CD8-positive, alpha-beta memory T cell (primary cell): ENCODE data around the gene GET4. TPM values are rescaled to one million over a fixed set of nuclear protein-coding genes. Genes with fewer than 3 reads are reported as not detected.
"Not testable (repeated sequence)": the region's sequence is repeated elsewhere in the genome, so short reads cannot be mapped to it uniquely, and the experiment has no call there.

Experiments used
- CTCF ChIA-PET: fragments of 350-600 bp; sonication (Branson Sonifier 250); formaldehyde crosslinking; loops from one replicate; lab custom pipeline; 2021; ENCODE audit warnings: antibody characterized with exemption; lab: Charles Lee
- POLR2A ChIA-PET: fragments of 350-600 bp; sonication (Branson Sonifier 250); formaldehyde crosslinking; loops from one replicate; lab custom pipeline; 2021; ENCODE audit warnings: antibody characterized with exemption; lab: Charles Lee
- DNase-seq, 5 donors: peaks; one replicate each; pipeline versions ENCODE4 v3.0.0 to v3.0.0-alpha.2; 2020 to 2022; ENCODE audit warnings: mixed read lengths in 1 of 5
- H3K27ac ChIP-seq: one replicate; pipeline ENCODE4 v1.7.0; 2013; ENCODE audit warnings: low read depth, mild to moderate bottlenecking, low read length, moderate library complexity
- H3K27me3 ChIP-seq: 2 replicates; pipeline ENCODE4 v1.7.0; 2013; ENCODE audit warnings: low read length, mild to moderate bottlenecking; ENCODE audit not compliant: insufficient read depth, poor library complexity, severe bottlenecking
- H3K36me3 ChIP-seq: 2 replicates; pipeline ENCODE4 v1.7.0; 2013; ENCODE audit warnings: mild to moderate bottlenecking, low read length, moderate library complexity; ENCODE audit not compliant: insufficient read depth
- H3K4me1 ChIP-seq: 2 replicates; pipeline ENCODE4 v1.7.0; 2013; ENCODE audit warnings: mild to moderate bottlenecking, low read length, moderate library complexity; ENCODE audit not compliant: insufficient read depth
- H3K4me3 ChIP-seq: 2 replicates; pipeline ENCODE4 v1.7.0; 2013; ENCODE audit warnings: mild to moderate bottlenecking, low read length
- H3K9me3 ChIP-seq: 2 replicates; pipeline ENCODE4 v1.7.0; 2013; ENCODE audit warnings: mild to moderate bottlenecking, low read length
- H3K27ac Mint-ChIP-seq, 8 donors: one replicate each; pipeline ENCODE4 v1.8.0; 2020 to 2021; ENCODE audit warnings: mixed read lengths in 8 of 8, mild to moderate bottlenecking in 6 of 8, inconsistent platforms in 3 of 8, moderate library complexity in 3 of 8
- H3K27me3 Mint-ChIP-seq, 2 donors: one replicate each; pipeline ENCODE4 v1.8.0; 2020 to 2021; ENCODE audit warnings: mixed read lengths in 2 of 2, mild to moderate bottlenecking in 1 of 2, moderate library complexity in 1 of 2
- H3K36me3 Mint-ChIP-seq, 3 donors: one replicate each; pipeline ENCODE4 v1.8.0; 2020 to 2021; ENCODE audit warnings: mixed read lengths in 3 of 3, inconsistent platforms in 1 of 3, mild to moderate bottlenecking in 1 of 3
- H3K4me1 Mint-ChIP-seq, 3 donors: one replicate each; pipeline ENCODE4 v1.8.0; 2020 to 2021; ENCODE audit warnings: mixed read lengths in 3 of 3, inconsistent platforms in 1 of 3, mild to moderate bottlenecking in 1 of 3
- H3K4me3 Mint-ChIP-seq, 7 donors: one replicate each; pipeline ENCODE4 v1.8.0; 2020 to 2021; ENCODE audit warnings: mixed read lengths in 7 of 7, mild to moderate bottlenecking in 6 of 7, moderate library complexity in 4 of 7, inconsistent platforms in 2 of 7
- H3K9me3 Mint-ChIP-seq, 5 donors: one replicate each; pipeline ENCODE4 v1.8.0; 2020 to 2022; ENCODE audit warnings: mixed read lengths in 5 of 5, mild to moderate bottlenecking in 3 of 5, moderate library complexity in 2 of 5, inconsistent platforms in 1 of 5
- polyA plus RNA-seq: library from polyadenylated mRNA; unstranded; fragments of 300-500 nt; fragmentation: Illumina TruSeq; gene quantifications from one replicate; pipeline ENCODE4 v1.2.3, GENCODE V29; 2021
- total RNA-seq, 2 experiments: library from RNA; stranded (reverse); gene quantifications; one replicate each; pipeline ENCODE4 v1.2.3, GENCODE V29; 2021

GET4 gene
- total and polyA plus RNA-seq, 3 experiments from 2014 or later, result 33.6 to 44.9 (median 39.9) TPM

GRCh38 chr7:903921-904755, 27.8 kb downstream of the GET4 start:
- Histone ChIP-seq H3K36me3 (no peaks in the 10 kb centered on the region), H3K4me3 (no peak overlapping the region), H3K9me3 (no peaks in the 10 kb centered on the region), H3K27me3 (no peaks in the 10 kb centered on the region), H3K4me1 (no peaks in the 10 kb centered on the region), H3K27ac (no peak overlapping the region)
- no peaks in the 10 kb centered on the region for H3K27me3 Mint-ChIP-seq
- no peak overlapping the region for H3K27ac Mint-ChIP-seq
- peaks cover 0 to 20% (median 1%) of the 10 kb centered on the region in 3 donors for H3K36me3 Mint-ChIP-seq
- peaks cover 0 to 5% (median 3%) of the 10 kb centered on the region in 3 donors for H3K4me1 Mint-ChIP-seq
- POLR2A ChIA-PET, result no interaction called here
- no peaks in the 10 kb centered on the region for H3K9me3 Mint-ChIP-seq
- no peak overlapping the region for H3K4me3 Mint-ChIP-seq
- CTCF ChIA-PET, result no interaction called here
- no peak for DNase-seq

DNA sequence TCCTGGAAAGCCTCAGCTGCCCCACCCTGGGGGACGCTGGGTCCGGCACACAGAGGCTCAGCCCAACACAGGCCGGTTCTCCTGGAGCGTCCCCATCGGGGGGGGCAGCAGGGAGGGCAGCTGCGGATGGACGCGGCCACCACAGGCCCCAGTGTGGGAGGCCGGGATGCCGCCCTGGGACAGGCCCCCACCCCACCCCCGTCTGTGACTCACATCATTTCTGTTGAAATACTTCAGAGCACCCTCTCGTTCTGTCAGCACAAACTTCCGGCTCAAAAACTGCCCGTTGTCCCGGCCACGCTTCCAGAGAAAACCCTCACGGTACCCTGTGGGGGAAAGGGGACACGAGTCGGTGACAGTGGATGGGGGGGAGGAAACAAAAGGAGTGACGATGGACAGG, 28.5 kb downstream of the GET4 start:
- Histone ChIP-seq H3K27ac (no peak overlapping the region), H3K36me3 (no peaks in the 10 kb centered on the region), H3K4me3 (no peak overlapping the region), H3K9me3 (no peaks in the 10 kb centered on the region), H3K27me3 (no peaks in the 10 kb centered on the region), H3K4me1 (peaks cover 5% of the 10 kb centered on the region)
- CTCF ChIA-PET, result no interaction called here
- no peaks in the 10 kb centered on the region for H3K9me3 Mint-ChIP-seq
- peaks cover 2 to 6% (median 5%) of the 10 kb centered on the region in 3 donors for H3K4me1 Mint-ChIP-seq
- no peaks in the 10 kb centered on the region for H3K27me3 Mint-ChIP-seq
- H3K36me3 Mint-ChIP-seq, result peaks cover 0 to 16% (median 1%) of the 10 kb centered on the region in 3 donors
- H3K4me3 Mint-ChIP-seq, result no peak overlapping the region
- no peak overlapping the region for H3K27ac Mint-ChIP-seq
- DNase-seq, result no peak
- POLR2A ChIA-PET, result no interaction called here

GRCh38 chr7:906776-907157, 30.4 kb downstream of the GET4 start:
- Mint-ChIP-seq H3K9me3 (no peaks in the 10 kb centered on the region), H3K4me1 (peaks cover 7 to 12% (median 9%) of the 10 kb centered on the region in 3 donors), H3K27me3 (no peaks in the 10 kb centered on the region), H3K36me3 (peaks cover 0 to 10% (median 1%) of the 10 kb centered on the region in 3 donors), H3K4me3 (peak overlapping the region in 1 of 7 donors; percentile 40), H3K27ac (no peak overlapping the region)
- peak in 1 of 5 donors; percentile 61 for DNase-seq
- POLR2A ChIA-PET, result interaction anchor here (0.8 to 1.4 kb wide), 2 partner anchors 17 to 68 kb away, joined by 3 to 7 read pairs; partner anchors contain the start of gene COX19
- no peak overlapping the region for H3K27ac ChIP-seq
- no peaks in the 10 kb centered on the region for H3K36me3 ChIP-seq
- peaks cover 13% of the 10 kb centered on the region for H3K4me1 ChIP-seq
- CTCF ChIA-PET, result interaction anchor here (1.1 to 3.9 kb wide), 4 partner anchors 17 to 159 kb away, joined by 3 to 19 read pairs (median 4); no protein-coding TSS in a partner anchor
- no peak overlapping the region for H3K4me3 ChIP-seq
- H3K27me3 ChIP-seq, result no peaks in the 10 kb centered on the region
- H3K9me3 ChIP-seq, result no peaks in the 10 kb centered on the region

DNA sequence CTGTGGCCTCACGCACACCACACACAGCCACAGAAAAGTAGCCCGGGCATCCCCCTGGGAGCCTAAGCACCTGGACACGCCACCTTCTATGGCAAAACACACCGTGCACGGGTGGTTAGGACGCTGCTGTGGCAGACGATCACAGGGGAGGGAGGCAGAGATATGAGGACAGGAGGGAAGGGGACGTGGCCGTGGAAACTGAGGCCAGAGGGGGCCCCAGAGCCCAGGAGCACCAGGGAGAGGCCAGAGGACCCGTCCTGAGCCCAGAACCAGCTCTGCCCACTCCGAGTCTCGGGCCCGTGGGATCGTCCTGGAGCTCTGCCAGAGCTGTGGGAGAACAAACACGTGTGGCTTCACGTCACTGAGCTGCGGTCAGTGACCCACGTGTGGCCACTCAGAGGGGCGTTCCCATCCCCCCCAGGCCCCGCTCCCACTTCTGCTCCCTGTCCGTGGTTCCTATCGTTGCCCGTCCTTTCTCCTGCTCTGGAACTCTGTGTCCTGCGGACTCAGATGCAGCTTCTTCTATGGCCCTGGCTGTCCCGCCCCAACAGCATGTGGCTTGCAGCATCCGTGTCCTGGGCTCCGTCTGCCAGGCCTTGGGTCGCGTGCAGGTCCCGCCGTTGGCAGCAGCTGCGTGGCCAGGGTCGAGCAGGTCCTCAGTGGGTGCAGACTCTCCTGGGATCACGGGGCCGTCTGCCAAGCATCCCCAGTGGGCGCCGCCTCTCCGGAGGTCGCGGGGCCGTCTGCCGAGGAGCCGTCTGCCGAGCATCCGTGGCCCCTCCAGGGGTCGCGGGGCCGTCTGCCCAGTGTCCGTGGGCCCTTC, 31.0 kb downstream of the GET4 start:
- peak in 1 of 5 donors; percentile 81 for DNase-seq
- peak overlapping the region in 1 of 7 donors; percentile 40 for H3K4me3 Mint-ChIP-seq
- H3K27ac Mint-ChIP-seq, result peak overlapping the region in 1 of 8 donors; percentile 71
- H3K27me3 Mint-ChIP-seq, result no peaks in the 10 kb centered on the region
- peaks cover 7 to 12% (median 9%) of the 10 kb centered on the region in 3 donors for H3K4me1 Mint-ChIP-seq
- ChIA-PET POLR2A (interaction anchor here (0.8 to 1.4 kb wide), 2 partner anchors 16 to 68 kb away, joined by 3 to 7 read pairs; partner anchors contain the start of gene COX19), CTCF (interaction anchor here (0.9 to 3.9 kb wide), 10 partner anchors 14 to 158 kb away, joined by 3 to 22 read pairs (median 5); partner anchors contain the start of gene GET4)
- H3K27ac ChIP-seq, result no peak overlapping the region
- no peaks in the 10 kb centered on the region for H3K9me3 ChIP-seq
- peaks cover 13% of the 10 kb centered on the region for H3K4me1 ChIP-seq
- no peaks in the 10 kb centered on the region for H3K36me3 ChIP-seq
- H3K4me3 ChIP-seq, result no peak overlapping the region
- H3K36me3 Mint-ChIP-seq, result peaks cover 0 to 10% (median 1%) of the 10 kb centered on the region in 3 donors
- H3K27me3 ChIP-seq, result no peaks in the 10 kb centered on the region
- no peaks in the 10 kb centered on the region for H3K9me3 Mint-ChIP-seq

GRCh38 chr7:908159-908581, 31.8 kb downstream of the GET4 start:
- DNase-seq, result peak in 1 of 5 donors; percentile 65
- ChIA-PET CTCF (interaction anchor here (0.9 to 3.9 kb wide), 8 partner anchors 13 to 158 kb away, joined by 3 to 22 read pairs (median 6); partner anchors contain the start of gene GET4), POLR2A (interaction anchor here (0.6 to 1.4 kb wide), 2 partner anchors 15 to 84 kb away, joined by 3 to 7 read pairs; no protein-coding TSS in a partner anchor)
- H3K27me3 ChIP-seq, result no peaks in the 10 kb centered on the region
- Mint-ChIP-seq H3K4me1 (peaks cover 4 to 12% (median 9%) of the 10 kb centered on the region in 3 donors), H3K36me3 (peaks cover 0 to 2% (median 0%) of the 10 kb centered on the region in 3 donors), H3K27ac (no peak overlapping the region), H3K9me3 (no peaks in the 10 kb centered on the region), H3K27me3 (no peaks in the 10 kb centered on the region), H3K4me3 (no peak overlapping the region)
- peaks cover 13% of the 10 kb centered on the region for H3K4me1 ChIP-seq
- no peak overlapping the region for H3K4me3 ChIP-seq
- no peaks in the 10 kb centered on the region for H3K36me3 ChIP-seq
- H3K27ac ChIP-seq, result no peak overlapping the region
- no peaks in the 10 kb centered on the region for H3K9me3 ChIP-seq

DNA sequence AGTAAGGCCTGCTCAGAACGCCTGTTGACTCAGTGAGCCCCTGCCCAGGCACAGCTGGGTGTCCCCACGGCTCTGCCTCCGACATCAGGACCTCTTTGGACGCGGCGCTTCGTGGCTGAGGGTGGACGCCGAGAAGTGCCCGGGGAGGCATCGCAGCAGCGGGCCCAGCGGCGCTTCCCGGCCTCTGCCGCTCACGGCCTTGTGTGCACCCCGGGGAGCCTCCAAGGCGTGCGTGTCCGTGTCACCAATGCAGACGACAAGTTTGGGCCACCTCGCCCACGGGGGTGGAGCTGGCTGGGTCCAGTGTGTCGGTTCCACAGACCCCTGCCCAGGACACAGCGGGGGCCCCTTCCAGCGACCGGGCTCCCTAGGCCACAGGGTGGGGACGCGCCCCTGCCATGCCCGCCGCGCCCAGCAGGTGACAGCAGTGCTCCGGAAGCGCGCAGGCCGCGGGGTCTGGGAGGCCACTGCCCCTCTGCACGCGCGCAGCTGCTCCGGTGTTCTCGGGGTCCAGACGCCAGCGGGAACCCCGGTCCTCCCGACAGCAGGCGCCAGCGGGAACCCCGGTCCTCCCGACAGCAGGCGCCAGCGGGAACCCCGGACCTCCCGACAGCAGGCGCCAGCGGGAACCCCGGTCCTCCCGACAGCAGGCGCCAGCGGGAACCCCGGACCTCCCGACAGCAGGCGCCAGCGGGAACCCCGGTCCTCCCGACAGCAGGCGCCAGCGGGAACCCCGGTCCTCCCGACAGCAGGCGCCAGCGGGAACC, 32.4 kb downstream of the GET4 start:
- H3K27me3 Mint-ChIP-seq, H3K4me3 Mint-ChIP-seq, H3K9me3 Mint-ChIP-seq, H3K27ac Mint-ChIP-seq, H3K9me3 ChIP-seq, H3K27me3 ChIP-seq, H3K36me3 ChIP-seq, H3K36me3 Mint-ChIP-seq, H3K4me3 ChIP-seq, H3K27ac ChIP-seq: not testable (repeated sequence)
- ChIA-PET POLR2A (interaction anchor here (0.6 kb wide), 1 partner anchor 83 kb away, joined by 3 read pairs; no protein-coding TSS in a partner anchor), CTCF (interaction anchor here (0.9 to 3.9 kb wide), 11 partner anchors 13 to 157 kb away, joined by 3 to 22 read pairs (median 7); partner anchors contain the start of gene GET4)
- peaks cover 13% of the 10 kb centered on the region for H3K4me1 ChIP-seq
- H3K4me1 Mint-ChIP-seq, result peaks cover 4 to 12% (median 11%) of the 10 kb centered on the region in 3 donors
- peak; percentile 53 to 72 (median 58) for DNase-seq
